Astrocyte of the spinal cord (primary cell): ENCODE measurements around the gene CAPZA1.
A peak's percentile ranks its signal among the peaks of the same experiment; 100 is the strongest.

Source experiments
- DNase-seq: peaks from one replicate; pipeline ENCODE4 v3.0.0; 2011; ENCODE audit warnings: low read depth, low spot score
- H3K4me3 ChIP-seq: 2 replicates; pipeline ENCODE4 v1.5.1; 2011; ENCODE audit warnings: low read depth, mild to moderate bottlenecking, low read length, moderate library complexity
- in situ Hi-C: cut with HindIII; loops from 2 replicates; pipeline ENCODE4 v1.10.0; 2017; ENCODE audit warnings: low sequenced_read_pairs
- TF ChIP-seq, protein P1 (sequence below): IDR thresholded peaks from 2 replicates; pipeline ENCODE4 v1.5.1; 2012; ENCODE audit warnings: low read depth, mild to moderate bottlenecking, low read length, inconsistent platforms

CAPZA1 gene

GRCh38 chr1:112702067-112702395, 82.4 kb downstream of the CAPZA1 start:
- in situ Hi-C loops, result no loop called here
- DNase-seq, result no peak
- TF ChIP-seq, protein P1, sequence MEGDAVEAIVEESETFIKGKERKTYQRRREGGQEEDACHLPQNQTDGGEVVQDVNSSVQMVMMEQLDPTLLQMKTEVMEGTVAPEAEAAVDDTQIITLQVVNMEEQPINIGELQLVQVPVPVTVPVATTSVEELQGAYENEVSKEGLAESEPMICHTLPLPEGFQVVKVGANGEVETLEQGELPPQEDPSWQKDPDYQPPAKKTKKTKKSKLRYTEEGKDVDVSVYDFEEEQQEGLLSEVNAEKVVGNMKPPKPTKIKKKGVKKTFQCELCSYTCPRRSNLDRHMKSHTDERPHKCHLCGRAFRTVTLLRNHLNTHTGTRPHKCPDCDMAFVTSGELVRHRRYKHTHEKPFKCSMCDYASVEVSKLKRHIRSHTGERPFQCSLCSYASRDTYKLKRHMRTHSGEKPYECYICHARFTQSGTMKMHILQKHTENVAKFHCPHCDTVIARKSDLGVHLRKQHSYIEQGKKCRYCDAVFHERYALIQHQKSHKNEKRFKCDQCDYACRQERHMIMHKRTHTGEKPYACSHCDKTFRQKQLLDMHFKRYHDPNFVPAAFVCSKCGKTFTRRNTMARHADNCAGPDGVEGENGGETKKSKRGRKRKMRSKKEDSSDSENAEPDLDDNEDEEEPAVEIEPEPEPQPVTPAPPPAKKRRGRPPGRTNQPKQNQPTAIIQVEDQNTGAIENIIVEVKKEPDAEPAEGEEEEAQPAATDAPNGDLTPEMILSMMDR, result no peak
- no peak overlapping the region for H3K4me3 ChIP-seq

- in situ Hi-C loops, result no loop called here
- DNase-seq, result no peak
- H3K4me3 ChIP-seq, result no peak overlapping the region
- TF ChIP-seq, protein P1, result no peak
These were observed 83.0 kb downstream of the CAPZA1 start for GRCh38 chr1:112702420-112703261.

- H3K4me3 ChIP-seq, result no peak overlapping the region
- DNase-seq, result no peak
- in situ Hi-C loops, result no loop called here
- TF ChIP-seq, protein P1, result no peak
These were observed 84.1 kb downstream of the CAPZA1 start for GRCh38 chr1:112703706-112704105.

GRCh38 chr1:112704391-112704933, 84.8 kb downstream of the CAPZA1 start:
- no peak for DNase-seq
- in situ Hi-C loops, result no loop called here

GRCh38 chr1:112704934-112705627, 85.4 kb downstream of the CAPZA1 start:
- in situ Hi-C loops, result no loop called here
- TF ChIP-seq, protein P1, result no peak
- peak; percentile 97 for DNase-seq
- H3K4me3 ChIP-seq, result peak overlapping the region; percentile 92

More at GRCh38 chr1:112704391-112704933, 84.8 kb downstream of the CAPZA1 start:
- peak overlapping the region; percentile 92 for H3K4me3 ChIP-seq
- TF ChIP-seq, protein P1, result no peak

- TF ChIP-seq, protein P1, result no peak
- DNase-seq, result peak; percentile 69
- H3K4me3 ChIP-seq, result peak within 1 kb of the TSS; percentile 92
- in situ Hi-C loops, result no loop called here
These were observed 87.0 kb downstream of the CAPZA1 start, which contains the start of gene RHOC for GRCh38 chr1:112706505-112707220. TSS of gene RHOC (minus strand) at chr1:112707127. CDS start at chr1:112703799, 3,328 bp downstream.
